GOT3 (cell line): ENCODE results near the gene RBM24.

Experiments
- DNase-seq: peaks from one replicate; lab custom pipeline; 2025; ENCODE audit warnings: mixed read lengths; lab: John Stamatoyannopoulos, UW

The RBM24 gene

GRCh38 chr6:17341891-17342290, 60.7 kb downstream of the RBM24 start:
- DNase-seq, result no peak

- DNase-seq, result no peak
Observed at GRCh38 chr6:17343215-17343614, 62.1 kb downstream of the RBM24 start.
